Muscle layer of duodenum (tissue), 2 donors: ENCODE data around the gene DNAJC16.
"Not testable (repeated sequence)": the region's sequence is repeated elsewhere in the genome, so short reads cannot be mapped to it uniquely, and the experiment has no call there.

ENCODE experiments used
- H3K27ac ChIP-seq: one replicate; pipeline ENCODE4 v1.7.0; 2013; ENCODE audit warnings: mild to moderate bottlenecking, low read length
- H3K27me3 ChIP-seq: one replicate; pipeline ENCODE4 v1.7.0; 2013; ENCODE audit warnings: low read depth, mild to moderate bottlenecking, control low read depth, low read length
- H3K36me3 ChIP-seq, 2 donors: one replicate each; pipeline ENCODE4 v1.7.0; 2013; ENCODE audit warnings: low read length in 2 of 2, control low read depth in 1 of 2, mild to moderate bottlenecking in 1 of 2; ENCODE audit not compliant: insufficient read depth in 2 of 2, control insufficient read depth in 1 of 2
- H3K4me1 ChIP-seq, 2 donors: one replicate each; pipeline ENCODE4 v1.7.0; 2013; ENCODE audit warnings: low read length in 2 of 2, mild to moderate bottlenecking in 2 of 2, control low read depth in 1 of 2, moderate library complexity in 1 of 2; ENCODE audit not compliant: insufficient read depth in 2 of 2, control insufficient read depth in 1 of 2
- H3K4me3 ChIP-seq, 2 donors: one replicate each; pipeline ENCODE4 v1.7.0; 2013; ENCODE audit warnings: low read length in 2 of 2, low read depth in 1 of 2, mild to moderate bottlenecking in 1 of 2
- H3K9me3 ChIP-seq, 2 donors: one replicate each; pipeline ENCODE4 v1.7.0; 2013; ENCODE audit warnings: low read length in 2 of 2, control low read depth in 1 of 2, mild to moderate bottlenecking in 1 of 2; ENCODE audit not compliant: control insufficient read depth in 1 of 2
- donor health status: healthy.

DNAJC16 gene

GRCh38 chr1:15488371-15488770 lies 38.3 kb upstream of the DNAJC16 start:
- Histone ChIP-seq H3K4me1 (no peaks in the 10 kb centered on the region), H3K27me3 (no peaks in the 10 kb centered on the region), H3K36me3 (peaks cover 4 to 24% of the 10 kb centered on the region in 2 donors), H3K27ac (no peak overlapping the region), H3K4me3 (no peak overlapping the region), H3K9me3 (no peaks in the 10 kb centered on the region)

- Histone ChIP-seq H3K27ac (no peak overlapping the region), H3K27me3 (no peaks in the 10 kb centered on the region), H3K4me3 (no peak overlapping the region), H3K9me3 (no peaks in the 10 kb centered on the region), H3K4me1 (no peaks in the 10 kb centered on the region), H3K36me3 (peaks cover 10 to 33% of the 10 kb centered on the region in 2 donors)
Measured at GRCh38 chr1:15489052-15489736, 37.5 kb upstream of the DNAJC16 start.

- not testable (repeated sequence) for H3K4me1 ChIP-seq, H3K4me3 ChIP-seq, H3K27me3 ChIP-seq, H3K9me3 ChIP-seq, H3K27ac ChIP-seq
- H3K36me3 ChIP-seq: peaks cover 14 to 38% of the 10 kb centered on the region in 2 donors
Measured at GRCh38 chr1:15491010-15491409, 35.6 kb upstream of the DNAJC16 start.

- Histone ChIP-seq H3K27me3 (no peaks in the 10 kb centered on the region), H3K4me1 (no peaks in the 10 kb centered on the region), H3K36me3 (peaks cover 14 to 33% of the 10 kb centered on the region in 2 donors), H3K4me3 (no peak overlapping the region), H3K9me3 (no peaks in the 10 kb centered on the region), H3K27ac (no peak overlapping the region)
Measured at GRCh38 chr1:15492596-15492995, 34.1 kb upstream of the DNAJC16 start.

GRCh38 chr1:15493869-15494390 lies 32.7 kb upstream of the DNAJC16 start:
- no peak overlapping the region for H3K27ac ChIP-seq
- no peaks in the 10 kb centered on the region for H3K27me3 ChIP-seq
- no peaks in the 10 kb centered on the region for H3K4me1 ChIP-seq
- H3K9me3 ChIP-seq: peaks cover 0 to 3% of the 10 kb centered on the region in 2 donors
- H3K36me3 ChIP-seq: peaks cover 14 to 33% of the 10 kb centered on the region in 2 donors
- H3K4me3 ChIP-seq: no peak overlapping the region

- Histone ChIP-seq H3K36me3 (peaks cover 18 to 38% of the 10 kb centered on the region in 2 donors), H3K4me1 (no peaks in the 10 kb centered on the region), H3K27ac (no peak overlapping the region)
Measured at GRCh38 chr1:15500184-15501178, 26.2 kb upstream of the DNAJC16 start.

GRCh38 chr1:15501208-15502032 lies 25.2 kb upstream of the DNAJC16 start:
- H3K27me3 ChIP-seq: no peaks in the 10 kb centered on the region
- no peak overlapping the region for H3K27ac ChIP-seq
- H3K9me3 ChIP-seq: peaks cover 0 to 3% of the 10 kb centered on the region in 2 donors
- H3K4me1 ChIP-seq: no peaks in the 10 kb centered on the region
- H3K36me3 ChIP-seq: peaks cover 22 to 44% of the 10 kb centered on the region in 2 donors
- no peak overlapping the region for H3K4me3 ChIP-seq

More at GRCh38 chr1:15500184-15501178, 26.2 kb upstream of the DNAJC16 start:
- Histone ChIP-seq H3K4me3 (no peak overlapping the region), H3K9me3 (peaks cover 0 to 3% of the 10 kb centered on the region in 2 donors), H3K27me3 (no peaks in the 10 kb centered on the region)

- Histone ChIP-seq H3K9me3 (no peaks in the 10 kb centered on the region), H3K27me3 (no peaks in the 10 kb centered on the region), H3K27ac (no peak overlapping the region), H3K36me3 (peaks cover 22 to 53% of the 10 kb centered on the region in 2 donors), H3K4me1 (no peaks in the 10 kb centered on the region), H3K4me3 (no peak overlapping the region)
Measured at GRCh38 chr1:15504436-15504835, 22.2 kb upstream of the DNAJC16 start.

- Histone ChIP-seq H3K27ac (no peak overlapping the region), H3K4me1 (no peaks in the 10 kb centered on the region), H3K27me3 (no peaks in the 10 kb centered on the region), H3K36me3 (peaks cover 22 to 46% of the 10 kb centered on the region in 2 donors), H3K4me3 (no peak overlapping the region), H3K9me3 (no peaks in the 10 kb centered on the region)
Measured at GRCh38 chr1:15506831-15507230, 19.8 kb upstream of the DNAJC16 start.

GRCh38 chr1:15507278-15507677 lies 19.4 kb upstream of the DNAJC16 start:
- Histone ChIP-seq H3K36me3 (peaks cover 22 to 49% of the 10 kb centered on the region in 2 donors), H3K9me3 (no peaks in the 10 kb centered on the region), H3K27me3 (no peaks in the 10 kb centered on the region), H3K27ac (no peak overlapping the region), H3K4me3 (no peak overlapping the region), H3K4me1 (no peaks in the 10 kb centered on the region)
